ENCODE results near the gene DYNLT4.
"Not testable (repeated sequence)": the region's sequence is repeated elsewhere in the genome, so short reads cannot be mapped to it uniquely, and the experiment has no call there.

DYNLT4 gene

DNA sequence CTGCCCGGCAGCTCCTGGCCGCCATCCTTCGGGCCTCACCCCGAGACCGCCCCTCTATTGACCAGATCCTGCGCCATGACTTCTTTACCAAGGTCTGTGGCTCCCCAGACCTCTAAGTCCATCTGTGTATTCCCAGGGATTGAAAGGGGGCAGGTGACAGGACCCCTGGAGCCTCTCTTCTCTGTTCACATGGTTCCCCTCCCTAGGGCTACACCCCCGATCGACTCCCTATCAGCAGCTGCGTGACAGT lies 4.2 kb downstream of the DYNLT4 start:
- TF ChIP-seq, protein P1, sequence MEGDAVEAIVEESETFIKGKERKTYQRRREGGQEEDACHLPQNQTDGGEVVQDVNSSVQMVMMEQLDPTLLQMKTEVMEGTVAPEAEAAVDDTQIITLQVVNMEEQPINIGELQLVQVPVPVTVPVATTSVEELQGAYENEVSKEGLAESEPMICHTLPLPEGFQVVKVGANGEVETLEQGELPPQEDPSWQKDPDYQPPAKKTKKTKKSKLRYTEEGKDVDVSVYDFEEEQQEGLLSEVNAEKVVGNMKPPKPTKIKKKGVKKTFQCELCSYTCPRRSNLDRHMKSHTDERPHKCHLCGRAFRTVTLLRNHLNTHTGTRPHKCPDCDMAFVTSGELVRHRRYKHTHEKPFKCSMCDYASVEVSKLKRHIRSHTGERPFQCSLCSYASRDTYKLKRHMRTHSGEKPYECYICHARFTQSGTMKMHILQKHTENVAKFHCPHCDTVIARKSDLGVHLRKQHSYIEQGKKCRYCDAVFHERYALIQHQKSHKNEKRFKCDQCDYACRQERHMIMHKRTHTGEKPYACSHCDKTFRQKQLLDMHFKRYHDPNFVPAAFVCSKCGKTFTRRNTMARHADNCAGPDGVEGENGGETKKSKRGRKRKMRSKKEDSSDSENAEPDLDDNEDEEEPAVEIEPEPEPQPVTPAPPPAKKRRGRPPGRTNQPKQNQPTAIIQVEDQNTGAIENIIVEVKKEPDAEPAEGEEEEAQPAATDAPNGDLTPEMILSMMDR (IDR thresholded peaks at IDR 0.05; ENCODE audit: borderline replicate concordance, control extremely low read depth, extremely low read depth, insufficient read depth, missing control alignments): no peak
- in situ Hi-C loops (cut with MboI; ENCODE audit: low sequenced_read_pairs, unreplicated experiment): no loop called here
- DNase-seq (ENCODE audit: low spot score): no peak

DNA sequence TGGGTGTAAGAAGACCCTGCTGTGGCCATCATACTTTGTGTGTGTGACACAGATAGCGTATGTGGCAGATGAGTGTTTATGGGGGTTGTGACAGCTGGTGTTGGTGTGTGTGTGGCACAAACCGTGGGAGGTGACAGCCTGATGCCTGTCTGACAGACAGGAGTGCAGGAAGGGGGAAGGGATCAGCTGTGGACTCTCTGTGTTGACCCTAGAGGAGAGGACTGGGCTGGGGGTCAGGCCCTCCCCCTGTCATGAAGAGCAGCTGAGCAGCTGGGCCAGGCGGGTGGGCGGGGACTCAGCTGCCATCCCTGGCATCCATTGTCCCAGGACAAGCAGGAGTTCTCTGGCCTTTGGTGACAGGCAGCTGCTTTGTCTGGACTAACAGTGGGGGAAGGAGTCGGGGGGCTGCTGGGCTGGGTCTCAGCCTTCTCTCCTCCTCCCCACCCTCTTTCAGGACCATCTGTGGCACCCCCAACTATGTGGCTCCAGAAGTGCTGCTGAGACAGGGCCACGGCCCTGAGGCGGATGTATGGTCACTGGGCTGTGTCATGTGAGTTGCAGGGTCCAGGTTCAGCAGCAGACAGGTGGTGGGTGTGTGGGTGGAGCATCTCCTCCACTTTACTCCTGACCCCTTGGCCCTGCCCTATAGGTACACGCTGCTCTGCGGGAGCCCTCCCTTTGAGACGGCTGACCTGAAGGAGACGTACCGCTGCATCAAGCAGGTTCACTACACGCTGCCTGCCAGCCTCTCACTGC lies 4.7 kb downstream of the DYNLT4 start:
- in situ Hi-C loops (cut with MboI; ENCODE audit: low sequenced_read_pairs, unreplicated experiment): no loop called here
- no peak for DNase-seq (ENCODE audit: low spot score)
- TF ChIP-seq, protein P1 (IDR thresholded peaks at IDR 0.05; ENCODE audit: borderline replicate concordance, control extremely low read depth, extremely low read depth, insufficient read depth, missing control alignments): no peak

DNA sequence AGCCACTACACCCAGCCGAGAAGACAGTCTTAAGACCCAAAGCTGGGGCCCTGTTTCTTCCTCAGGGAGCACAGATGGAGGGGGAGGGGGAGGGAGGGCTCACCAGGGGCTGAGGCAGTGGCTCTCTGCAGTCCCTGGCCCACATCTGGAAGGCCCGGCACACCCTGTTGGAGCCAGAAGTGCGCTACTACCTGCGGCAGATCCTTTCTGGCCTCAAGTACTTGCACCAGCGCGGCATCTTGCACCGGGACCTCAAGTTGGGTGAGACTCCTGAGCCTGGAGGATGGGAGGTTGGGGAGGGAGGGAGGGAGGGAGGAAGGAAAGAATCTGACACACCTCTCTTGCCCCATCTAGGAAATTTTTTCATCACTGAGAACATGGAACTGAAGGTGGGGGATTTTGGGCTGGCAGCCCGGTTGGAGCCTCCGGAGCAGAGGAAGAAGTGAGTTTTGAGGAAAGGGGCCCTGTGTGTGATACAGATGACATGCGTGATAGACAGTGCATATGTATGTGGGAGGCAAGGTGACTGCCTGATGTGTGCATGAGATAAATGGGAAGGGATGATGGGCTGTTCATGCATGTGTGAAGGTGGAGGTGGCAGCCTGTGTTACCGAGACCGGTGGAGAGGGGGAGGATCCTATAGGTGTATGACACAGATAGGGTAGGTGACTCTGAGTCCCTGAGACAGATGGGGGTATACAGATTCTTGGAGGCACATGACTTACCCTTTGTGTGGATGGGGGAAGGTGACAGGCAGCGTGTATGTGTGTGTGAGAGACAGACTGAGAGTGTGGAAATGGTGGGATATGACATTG lies 5.5 kb downstream of the DYNLT4 start:
- TF ChIP-seq, protein P1 (IDR thresholded peaks at IDR 0.05; ENCODE audit: borderline replicate concordance, control extremely low read depth, extremely low read depth, insufficient read depth, missing control alignments): no peak
- DNase-seq (ENCODE audit: low spot score): no peak
- in situ Hi-C loops (cut with MboI; ENCODE audit: low sequenced_read_pairs, unreplicated experiment): no loop called here

DNA sequence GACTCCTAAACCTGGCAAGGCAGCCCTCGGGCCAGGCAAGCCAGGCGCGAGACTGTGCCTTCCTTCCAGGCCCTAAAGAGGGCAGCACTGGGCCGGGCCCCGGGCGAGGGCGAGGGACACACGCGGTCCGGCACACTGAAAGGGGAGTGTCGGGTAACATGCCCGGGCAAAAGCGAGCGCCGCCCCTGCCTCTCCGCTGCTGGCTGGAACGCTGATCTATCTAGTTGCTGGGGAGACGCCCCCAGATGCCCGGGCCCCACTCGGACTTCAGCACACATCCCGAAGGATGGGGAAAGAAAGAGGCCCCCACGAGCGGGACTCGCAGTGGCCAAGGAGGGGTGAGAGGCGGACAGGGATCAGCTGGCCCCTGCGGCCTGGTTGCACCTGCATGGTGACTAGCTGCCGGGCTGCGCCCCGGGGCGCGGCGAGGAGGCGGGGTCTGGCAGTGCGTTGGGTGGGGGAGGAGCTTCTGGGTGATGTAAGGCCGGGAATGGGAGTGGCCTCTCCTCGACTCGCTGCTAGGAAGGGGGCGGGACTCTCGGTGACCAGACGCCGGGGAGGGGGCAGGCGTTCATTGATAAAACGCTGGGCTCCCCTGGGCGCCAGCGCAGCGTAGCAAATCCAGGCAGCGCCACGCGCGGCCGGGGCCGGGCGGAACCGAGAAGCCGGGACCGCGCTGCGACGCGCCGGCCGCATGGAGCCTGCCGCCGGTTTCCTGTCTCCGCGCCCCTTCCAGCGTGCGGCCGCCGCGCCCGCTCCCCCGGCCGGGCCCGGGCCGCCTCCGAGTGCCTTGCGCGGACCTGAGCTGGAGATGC lies 7.2 kb downstream of the DYNLT4 start, which contains the start of gene PLK3:
PLK3 (plus strand) TSS at position 608 of the 815 bp plus-strand sequence; CDS start at position 695, 87 bp downstream.
- in situ Hi-C loops (cut with MboI; ENCODE audit: low sequenced_read_pairs, unreplicated experiment): no loop called here
- peak; percentile 99 for DNase-seq (ENCODE audit: low spot score)

DNA sequence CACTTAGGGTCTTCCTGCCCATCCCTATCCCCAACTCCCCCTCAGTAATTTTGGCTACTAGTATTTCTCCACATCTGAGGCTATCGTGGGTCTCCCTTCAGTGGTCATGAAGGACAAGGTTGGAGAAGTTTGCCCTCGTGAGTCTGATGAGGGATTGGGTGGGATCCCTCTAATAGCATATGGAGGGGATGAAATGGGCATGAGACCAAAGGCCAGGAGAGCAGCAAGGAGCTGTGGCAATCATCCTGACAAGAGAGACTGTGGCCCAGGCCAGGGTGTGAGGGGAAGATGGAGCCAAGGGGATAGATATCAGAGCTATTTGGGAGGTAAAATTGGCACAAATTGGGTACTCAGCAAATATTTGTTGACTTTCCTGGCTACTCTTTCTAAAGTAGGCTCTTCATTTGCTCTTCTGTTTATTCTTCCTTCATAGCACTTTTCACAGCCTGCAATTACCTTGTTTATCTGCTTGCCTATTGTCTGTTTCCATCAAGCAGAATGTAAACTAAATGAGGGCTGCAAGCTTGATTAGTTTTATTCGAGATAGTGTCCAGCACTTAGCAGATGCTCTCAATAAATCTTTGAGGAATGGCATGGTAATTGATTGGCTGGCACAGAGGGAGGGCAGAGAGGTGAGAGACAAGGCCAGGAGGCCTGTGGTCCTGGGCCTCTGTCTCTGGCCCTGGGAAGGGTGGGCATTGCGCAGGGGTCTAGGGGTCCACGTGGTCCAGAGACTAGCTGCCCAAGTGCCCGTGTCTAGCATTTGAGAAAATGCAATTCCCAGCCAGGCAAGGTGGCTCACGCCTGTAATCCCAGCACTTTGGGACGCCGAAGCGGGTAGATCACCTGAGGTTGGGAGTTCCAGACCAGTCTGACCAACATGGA lies 8.4 kb downstream of the DYNLT4 start:
- no peak for DNase-seq (ENCODE audit: low spot score)
- TF ChIP-seq, protein P1 (IDR thresholded peaks at IDR 0.05; ENCODE audit: borderline replicate concordance, control extremely low read depth, extremely low read depth, insufficient read depth, missing control alignments): no peak
- in situ Hi-C loops (cut with MboI; ENCODE audit: low sequenced_read_pairs, unreplicated experiment): no loop called here

More for the DNA sequence above, 7.2 kb downstream of the DYNLT4 start, which contains the start of gene PLK3:
- TF ChIP-seq, protein P1 (IDR thresholded peaks at IDR 0.05; ENCODE audit: borderline replicate concordance, control extremely low read depth, extremely low read depth, insufficient read depth, missing control alignments): peak; percentile 95

DNA sequence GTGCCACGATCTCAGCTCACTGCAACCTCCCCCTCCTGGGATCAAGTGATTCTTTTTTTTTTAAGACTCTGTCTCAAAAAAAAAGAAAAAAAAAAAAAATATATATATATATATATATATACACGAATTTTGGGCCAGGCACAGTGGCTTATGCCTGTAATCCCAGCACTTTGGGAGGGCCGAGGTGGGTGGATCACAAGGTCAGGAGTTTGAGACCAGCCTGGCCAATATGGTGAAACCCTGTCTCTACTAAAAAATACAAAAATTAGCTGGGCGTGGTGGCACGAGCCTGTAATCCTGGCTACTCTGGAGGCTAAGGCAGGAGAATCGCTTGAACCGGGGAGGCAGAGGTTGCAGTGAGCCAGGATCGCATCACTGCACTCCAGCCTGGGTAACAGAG lies 9.3 kb downstream of the DYNLT4 start:
- in situ Hi-C loops (cut with MboI; ENCODE audit: low sequenced_read_pairs, unreplicated experiment); DNase-seq (ENCODE audit: low spot score): not testable (repeated sequence)

Data from GM13976 (cell line).